Activated CD4-positive, alpha-beta T cell treated with anti-CD3 and anti-CD28 coated beads, Interleukin-2, amount 50 U/mL, for 24 hours (primary cell): Measurements from ENCODE around the gene ZPR1.
"Not testable (repeated sequence)": the region's sequence is repeated elsewhere in the genome, so short reads cannot be mapped to it uniquely, and the experiment has no call there.

Experiments used
- DNase-seq, 2 donors: peaks; one replicate each; pipeline ENCODE4 v3.0.0-alpha.2; 2020; ENCODE audit warnings: low read depth in 1 of 2, low spot score in 1 of 2

ZPR1 gene

GRCh38 chr11:116823031-116823843 is 35.4 kb upstream of the ZPR1 start, which contains the start of gene APOA4:
Gene APOA4 (minus strand): TSS chr11:116823304. CDS start chr11:116823191, 113 bp downstream.
- no peak for DNase-seq

- no peak for DNase-seq
Measured at GRCh38 chr11:116822575-116822974, 34.8 kb upstream of the ZPR1 start.

- no peak for DNase-seq
Measured at GRCh38 chr11:116821050-116821918, 33.5 kb upstream of the ZPR1 start.

GRCh38 chr11:116819049-116819448 is 31.2 kb upstream of the ZPR1 start:
- no peak for DNase-seq

- no peak for DNase-seq
Measured at GRCh38 chr11:116814502-116814901, 26.7 kb upstream of the ZPR1 start.

GRCh38 chr11:116813781-116814471 is 26.1 kb upstream of the ZPR1 start:
- no peak for DNase-seq

GRCh38 chr11:116813170-116813569 is 25.3 kb upstream of the ZPR1 start:
- DNase-seq: no peak

GRCh38 chr11:116812109-116812508 is 24.3 kb upstream of the ZPR1 start:
- no peak for DNase-seq

- DNase-seq: no peak
Measured at GRCh38 chr11:116811194-116811593, 23.4 kb upstream of the ZPR1 start.

GRCh38 chr11:116808262-116809175 is 20.7 kb upstream of the ZPR1 start:
- no peak for DNase-seq

- DNase-seq: no peak
Measured at GRCh38 chr11:116807601-116808261, 19.9 kb upstream of the ZPR1 start.

GRCh38 chr11:116804001-116804400 is 16.2 kb upstream of the ZPR1 start:
- DNase-seq: no peak

- DNase-seq: not testable (repeated sequence)
Measured at GRCh38 chr11:116801662-116802061, 13.8 kb upstream of the ZPR1 start.

- no peak for DNase-seq
Measured at GRCh38 chr11:116800610-116801009, 12.8 kb upstream of the ZPR1 start.

GRCh38 chr11:116798368-116798767 is 10.5 kb upstream of the ZPR1 start:
- no peak for DNase-seq

GRCh38 chr11:116797816-116798215 is 10.0 kb upstream of the ZPR1 start:
- DNase-seq: no peak

GRCh38 chr11:116796548-116796947 is 8.7 kb upstream of the ZPR1 start:
- DNase-seq: no peak

- no peak for DNase-seq
Measured at GRCh38 chr11:116794851-116795250, 7.0 kb upstream of the ZPR1 start.

- no peak for DNase-seq
Measured at GRCh38 chr11:116793772-116794097, 5.9 kb upstream of the ZPR1 start.
